Anterior cingulate cortex (tissue), 58 donors: Measurements from ENCODE around the gene TRPM6.
"Not testable (repeated sequence)": the region's sequence is repeated elsewhere in the genome, so short reads cannot be mapped to it uniquely, and the experiment has no call there.

Experiments
- DNase-seq, 58 donors: peaks; one replicate each; lab custom pipeline; 2025; lab: John Stamatoyannopoulos, UW

The TRPM6 gene

GRCh38 chr9:74860247-74860646, 27.5 kb downstream of the TRPM6 start:
- DNase-seq: not testable (repeated sequence)

- no peak for DNase-seq
Measured at GRCh38 chr9:74859786-74860185, 27.9 kb downstream of the TRPM6 start.

- no peak for DNase-seq
Measured at GRCh38 chr9:74858751-74859414, 28.8 kb downstream of the TRPM6 start.

- no peak for DNase-seq
Measured at GRCh38 chr9:74856989-74857388, 30.7 kb downstream of the TRPM6 start.

GRCh38 chr9:74855072-74855471, 32.6 kb downstream of the TRPM6 start:
- DNase-seq: no peak

GRCh38 chr9:74853024-74853423, 34.7 kb downstream of the TRPM6 start:
- DNase-seq: not testable (repeated sequence)

GRCh38 chr9:74848153-74848525, 39.6 kb downstream of the TRPM6 start:
- DNase-seq: no peak

GRCh38 chr9:74847478-74848152, 40.1 kb downstream of the TRPM6 start:
- DNase-seq: no peak

- DNase-seq: no peak
Measured at GRCh38 chr9:74846766-74847165, 41.0 kb downstream of the TRPM6 start.

- DNase-seq: peak in 2 of 58 donors; percentile 45 to 63
Measured at GRCh38 chr9:74838351-74838750, 49.4 kb downstream of the TRPM6 start.

- peak in 2 of 58 donors; percentile 3 to 11 for DNase-seq
Measured at GRCh38 chr9:74824654-74825053, 63.1 kb downstream of the TRPM6 start.

- DNase-seq: peak in 45 of 58 donors; percentile 2 to 88 (median 41)
Measured at GRCh38 chr9:74821636-74822035, 66.1 kb downstream of the TRPM6 start.

GRCh38 chr9:74817816-74818215, 69.9 kb downstream of the TRPM6 start:
- no peak for DNase-seq

- no peak for DNase-seq
Measured at GRCh38 chr9:74817281-74817810, 70.4 kb downstream of the TRPM6 start.

- DNase-seq: no peak
Measured at GRCh38 chr9:74810200-74810599, 77.5 kb downstream of the TRPM6 start.

- no peak for DNase-seq
Measured at GRCh38 chr9:74804018-74804385, 83.7 kb downstream of the TRPM6 start.

- no peak for DNase-seq
Measured at GRCh38 chr9:74803376-74804017, 84.2 kb downstream of the TRPM6 start.

GRCh38 chr9:74800226-74800625, 87.5 kb downstream of the TRPM6 start:
- DNase-seq: no peak

- no peak for DNase-seq
Measured at GRCh38 chr9:74795803-74796202, 91.9 kb downstream of the TRPM6 start.

GRCh38 chr9:74795081-74795480, 92.6 kb downstream of the TRPM6 start:
- no peak for DNase-seq

GRCh38 chr9:74784506-74784905, 103.2 kb downstream of the TRPM6 start:
- no peak for DNase-seq

GRCh38 chr9:74783408-74783807, 104.3 kb downstream of the TRPM6 start:
- no peak for DNase-seq
